AG04449 (cell line): ENCODE results near the gene CHMP2A.
A peak's percentile ranks its signal among the peaks of the same experiment; 100 is the strongest.

ENCODE experiments used
- CTCF ChIA-PET: fragments of 350-600 bp; formaldehyde crosslinking; extraction: SDS; loops from one replicate; lab custom pipeline; 2021; ENCODE audit warnings: antibody characterized with exemption; lab: Yijun Ruan, JAX
- POLR2A ChIA-PET: fragments of 400-600, 350-600 bp; formaldehyde crosslinking; extraction: SDS; loops from one replicate; lab custom pipeline; 2020; ENCODE audit warnings: antibody characterized with exemption, inconsistent platforms; lab: Yijun Ruan, JAX
- DNase-seq: peaks from one replicate; pipeline ENCODE4 v3.0.0-alpha.2; 2010; ENCODE audit warnings: low read depth, low spot score
- H3K4me3 ChIP-seq: 2 replicates; pipeline ENCODE4 v1.5.1; 2011; ENCODE audit warnings: low read depth, mild to moderate bottlenecking, control low read depth, low read length
- CTCF ChIP-seq: IDR thresholded peaks from one replicate; pipeline ENCODE4 v1.5.1; 2011; ENCODE audit warnings: mild to moderate bottlenecking, moderate library complexity, low read length, control low read depth, inconsistent platforms; ENCODE audit not compliant: insufficient read depth; ENCODE audit errors: missing control alignments

The CHMP2A gene

GRCh38 chr19:58555920-58556621 lies 1.2 kb upstream of the CHMP2A start:
- CTCF ChIA-PET = interaction anchor here (3.1 to 3.7 kb wide), 2 partner anchors 12 to 36 kb away, joined by 22 to 37 read pairs; partner anchors contain the start of genes TRIM28 and ZBTB45
- POLR2A ChIA-PET = interaction anchor here (3.4 to 3.5 kb wide), 2 partner anchors 11 to 36 kb away, joined by 27 to 81 read pairs; partner anchors contain the start of genes TRIM28 and ZBTB45
- DNase-seq = no peak
- no peak for TF ChIP-seq CTCF
- peak overlapping the region; percentile 97 for H3K4me3 ChIP-seq

DNA sequence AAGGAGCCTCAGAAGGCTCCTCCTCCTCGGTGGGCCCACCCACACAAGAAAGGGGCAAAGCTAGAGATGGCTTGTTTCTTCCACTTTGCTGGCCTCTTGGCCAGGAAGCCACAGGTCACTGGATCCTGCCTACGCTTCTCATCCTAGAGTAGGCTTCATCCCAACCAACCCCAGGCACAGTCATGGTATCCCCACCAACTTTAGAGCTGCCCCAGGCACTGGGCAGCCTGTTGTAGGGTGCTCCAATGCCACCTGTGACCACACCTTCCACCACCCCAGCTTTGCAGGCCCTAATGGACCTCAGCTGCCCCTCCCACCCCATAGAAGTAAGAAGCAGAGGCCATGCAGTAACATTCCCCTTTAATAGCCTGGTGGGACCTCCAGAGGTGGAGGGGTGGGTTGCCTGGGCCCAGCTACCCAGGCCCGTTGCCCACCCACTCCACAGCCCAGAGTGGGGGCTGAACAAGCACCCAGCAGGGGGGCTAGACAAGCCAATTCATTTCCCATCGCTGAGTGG lies 522 bp upstream of the CHMP2A start:
- DNase-seq = no peak
- H3K4me3 ChIP-seq = peak overlapping the region; percentile 81
- no peak for TF ChIP-seq CTCF
- POLR2A ChIA-PET = interaction anchor here (3.4 to 3.5 kb wide), 2 partner anchors 10 to 36 kb away, joined by 27 to 81 read pairs; partner anchors contain the start of genes TRIM28 and ZBTB45
- CTCF ChIA-PET = interaction anchor here (3.1 to 3.7 kb wide), 2 partner anchors 11 to 35 kb away, joined by 22 to 37 read pairs; partner anchors contain the start of genes TRIM28 and ZBTB45

DNA sequence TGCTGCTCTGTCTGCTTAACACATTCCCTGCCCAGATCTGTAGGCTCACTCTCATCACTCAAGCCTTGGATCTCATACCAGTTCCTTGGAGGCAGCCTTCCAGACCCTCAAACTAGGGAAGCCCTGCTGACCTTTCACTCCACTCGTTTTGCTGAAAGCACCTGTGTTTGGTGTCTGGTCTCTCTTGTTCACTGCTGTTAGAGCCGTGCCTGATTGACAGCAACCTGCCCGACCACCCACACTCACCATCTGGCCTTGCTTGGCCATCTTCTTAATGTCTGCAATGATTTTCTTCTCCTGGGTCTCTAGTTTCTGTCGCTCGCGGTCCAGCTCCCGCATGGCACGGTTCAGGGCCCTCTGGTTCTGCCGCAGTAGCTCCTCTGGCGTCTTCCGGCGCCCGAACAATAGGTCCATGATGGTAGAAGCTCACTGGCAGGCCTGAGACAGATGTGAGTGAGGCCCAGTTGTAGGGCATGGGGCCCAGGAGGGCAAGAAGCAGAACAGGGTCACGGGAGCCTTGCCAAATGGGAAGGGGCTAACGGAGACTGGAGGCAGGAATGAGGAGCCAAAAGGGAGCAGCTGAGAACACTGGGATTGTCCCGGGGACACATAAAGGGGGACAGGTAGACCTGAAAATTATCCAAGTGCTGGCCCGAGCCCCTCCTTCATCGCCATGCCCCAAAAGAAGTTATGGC lies 959 bp downstream of the CHMP2A start:
- TF ChIP-seq CTCF = no peak
- POLR2A ChIA-PET = interaction anchor here (1.4 to 3.5 kb wide), 3 partner anchors 9 to 86 kb away, joined by 3 to 81 read pairs (median 27); partner anchors contain the start of genes TRIM28 and ZBTB45
- peak overlapping the region; percentile 81 for H3K4me3 ChIP-seq
- CTCF ChIA-PET = interaction anchor here (0.8 to 3.7 kb wide), 4 partner anchors 10 to 1200 kb away, joined by 3 to 37 read pairs (median 12); partner anchors contain the start of genes TRIM28 and ZBTB45
- DNase-seq = no peak

GRCh38 chr19:58552655-58553054 lies 2.2 kb downstream of the CHMP2A start:
- POLR2A ChIA-PET = interaction anchor here (0.6 to 3.5 kb wide), 3 partner anchors 8 to 33 kb away, joined by 3 to 81 read pairs (median 27); partner anchors contain the start of genes TRIM28 and ZBTB45
- DNase-seq = no peak
- CTCF ChIA-PET = interaction anchor here (0.9 to 3.7 kb wide), 3 partner anchors 8 to 33 kb away, joined by 3 to 37 read pairs (median 22); partner anchors contain the start of genes TRIM28 and ZBTB45
- no peak overlapping the region for H3K4me3 ChIP-seq
- TF ChIP-seq CTCF = no peak

- no peak for DNase-seq
- no peak overlapping the region for H3K4me3 ChIP-seq
- POLR2A ChIA-PET = interaction anchor here (0.6 kb wide), 1 partner anchor 9 kb away, joined by 3 read pairs; no protein-coding TSS in a partner anchor
- no peak for TF ChIP-seq CTCF
- CTCF ChIA-PET = interaction anchor here (0.9 to 3.7 kb wide), 2 partner anchors 8 to 32 kb away, joined by 3 to 37 read pairs; partner anchors contain the start of genes TRIM28 and ZBTB45
These were observed 3.1 kb downstream of the CHMP2A start for GRCh38 chr19:58551577-58552471.
